ENCODE results near the gene PELI1. TPM values are rescaled to one million over a fixed set of nuclear protein-coding genes. Genes with fewer than 3 reads are reported as not detected.

PELI1 gene
- total and polyA plus RNA-seq, 8 donors: 6.9 to 165 (median 27.5) TPM

- DNase-seq: no peak
- 65 to 82% (median 77%) methylated on average over 6 of the region's 6 CpGs for WGBS, 5 donors
- no peak overlapping the region for H3K4me3 ChIP-seq
- no peaks in the 10 kb centered on the region for H3K36me3 ChIP-seq
- H3K27me3 ChIP-seq: no peaks in the 10 kb centered on the region
- TF ChIP-seq POLR2AphosphoS5 (IDR thresholded peaks at IDR 0.05) (no peak), EP300 (IDR thresholded peaks at IDR 0.05) (no peak), CTCF (IDR thresholded peaks at IDR 0.05) (no peak), POLR2A (IDR thresholded peaks at IDR 0.05) (no peak)
- H3K27ac ChIP-seq: peak overlapping the region in 2 of 5 donors; percentile 68 to 70
- no peaks in the 10 kb centered on the region for H3K9me3 ChIP-seq
- intact Hi-C loops (cut with DNase I; ENCODE audit: low total_unique reads): no loop called here
- H3K4me1 ChIP-seq: peaks cover 0 to 23% (median 18%) of the 10 kb centered on the region in 4 donors
These were observed 78.7 kb downstream of the PELI1 start for GRCh38 chr2:64065516-64065915.

GRCh38 chr2:64063924-64064331 is 80.3 kb downstream of the PELI1 start:
- H3K36me3 ChIP-seq: no peaks in the 10 kb centered on the region
- H3K4me3 ChIP-seq: no peak overlapping the region
- H3K9me3 ChIP-seq: no peaks in the 10 kb centered on the region
- H3K4me1 ChIP-seq: peaks cover 0 to 23% (median 18%) of the 10 kb centered on the region in 4 donors
- H3K27me3 ChIP-seq: no peaks in the 10 kb centered on the region
- TF ChIP-seq EP300 (IDR thresholded peaks at IDR 0.05): no peak
- TF ChIP-seq POLR2A (IDR thresholded peaks at IDR 0.05): no peak
- no peak for TF ChIP-seq CTCF (IDR thresholded peaks at IDR 0.05)
- TF ChIP-seq POLR2AphosphoS5 (IDR thresholded peaks at IDR 0.05): no peak
- H3K27ac ChIP-seq: peak overlapping the region; percentile 46 to 70 (median 65)
- intact Hi-C loops (cut with DNase I; ENCODE audit: low total_unique reads): no loop called here
- DNase-seq: peak in 1 of 2 donors; percentile 65
- 10 to 38% (median 31%) methylated on average over 4 of the region's 4 CpGs for WGBS, 5 donors

GRCh38 chr2:64063454-64063853 is 80.8 kb downstream of the PELI1 start:
- Histone ChIP-seq H3K9me3 (no peaks in the 10 kb centered on the region), H3K36me3 (no peaks in the 10 kb centered on the region), H3K27me3 (no peaks in the 10 kb centered on the region), H3K27ac (peak overlapping the region in 4 of 5 donors; percentile 39 to 70 (median 66)), H3K4me1 (peaks cover 0 to 23% (median 18%) of the 10 kb centered on the region in 4 donors), H3K4me3 (no peak overlapping the region)
- DNase-seq: peak in 1 of 2 donors; percentile 18
- 67 to 85% (median 76%) methylated on average over 3 of the region's 3 CpGs for WGBS, 5 donors
- TF ChIP-seq CTCF (IDR thresholded peaks at IDR 0.05): no peak
- TF ChIP-seq POLR2A (IDR thresholded peaks at IDR 0.05): no peak
- no peak for TF ChIP-seq POLR2AphosphoS5 (IDR thresholded peaks at IDR 0.05)
- TF ChIP-seq EP300 (IDR thresholded peaks at IDR 0.05): no peak
- intact Hi-C loops (cut with DNase I; ENCODE audit: low total_unique reads): no loop called here

GRCh38 chr2:64062840-64063239 is 81.4 kb downstream of the PELI1 start:
- H3K4me1 ChIP-seq: peaks cover 0 to 23% (median 18%) of the 10 kb centered on the region in 4 donors
- H3K4me3 ChIP-seq: no peak overlapping the region
- no peaks in the 10 kb centered on the region for H3K36me3 ChIP-seq
- DNase-seq: peak in 1 of 2 donors; percentile 28
- TF ChIP-seq POLR2AphosphoS5 (IDR thresholded peaks at IDR 0.05): peak in 1 of 3 donors; percentile 16
- no peak for TF ChIP-seq EP300 (IDR thresholded peaks at IDR 0.05)
- peak overlapping the region in 2 of 5 donors; percentile 65 to 68 for H3K27ac ChIP-seq
- H3K27me3 ChIP-seq: no peaks in the 10 kb centered on the region
- H3K9me3 ChIP-seq: no peaks in the 10 kb centered on the region
- intact Hi-C loops (cut with DNase I; ENCODE audit: low total_unique reads): no loop called here

- Histone ChIP-seq H3K9me3 (no peaks in the 10 kb centered on the region), H3K27me3 (no peaks in the 10 kb centered on the region), H3K4me3 (no peak overlapping the region), H3K36me3 (no peaks in the 10 kb centered on the region), H3K27ac (no peak overlapping the region), H3K4me1 (peaks cover 0 to 15% (median 13%) of the 10 kb centered on the region in 4 donors)
- TF ChIP-seq POLR2AphosphoS5 (IDR thresholded peaks at IDR 0.05) (no peak), POLR2A (IDR thresholded peaks at IDR 0.05) (no peak), CTCF (IDR thresholded peaks at IDR 0.05) (no peak), EP300 (IDR thresholded peaks at IDR 0.05) (no peak)
- intact Hi-C loops (cut with DNase I; ENCODE audit: low total_unique reads): no loop called here
- DNase-seq: no peak
These were observed 85.0 kb downstream of the PELI1 start for GRCh38 chr2:64059270-64059669.

Measured in stomach (tissue), 9 donors.